ENCODE results near the gene ADGRV1. TPM values are rescaled to one million over a fixed set of nuclear protein-coding genes. Genes with fewer than 3 reads are reported as not detected.

ADGRV1 gene
- total RNA-seq, 1 experiment from 2014 or later: 64.8 TPM

GRCh38 chr5:90563108-90563507 lies 4.5 kb downstream of the ADGRV1 start:
- H3K9me3 Mint-ChIP-seq: peaks cover 24 to 32% of the 10 kb centered on the region in 2 experiments
- no peak for TF ChIP-seq CTCF (conservative IDR thresholded peaks at IDR 0.05)
- peaks cover 23% of the 10 kb centered on the region; the same call in 1 of the 2 replicates for H3K79me2 ChIP-seq (ENCODE audit: insufficient read depth, low read length)

More at GRCh38 chr5:90563108-90563507, 4.5 kb downstream of the ADGRV1 start:
- Histone ChIP-seq H3K56ac (ENCODE audit: insufficient read length, low read depth, low read length) (no peak overlapping the region), H2BK120ac (ENCODE audit: low read depth, low read length, poor library complexity, severe bottlenecking) (no peak overlapping the region), H2AK5ac (ENCODE audit: insufficient read length, low read length) (no peak overlapping the region), H3K4me1 (ENCODE audit: insufficient read depth, low read length) (peaks cover 7% of the 10 kb centered on the region; the same call in 1 of the 2 replicates), H3K23ac (ENCODE audit: insufficient read length, low read depth, low read length) (no peak overlapping the region), H3K27ac (ENCODE audit: insufficient read length, low read depth, low read length) (peak overlapping the region; percentile 72), H4K5ac (ENCODE audit: insufficient read length, low read depth, low read length) (no peak overlapping the region), H3K79me1 (ENCODE audit: insufficient read depth, low read depth, low read length, poor library complexity, severe bottlenecking) (no peaks in the 10 kb centered on the region), H2AFZ (ENCODE audit: low read length) (no peak overlapping the region), H3K18ac (ENCODE audit: insufficient read length, low read depth, low read length) (no peak overlapping the region), H3K9me3 (ENCODE audit: control insufficient read depth, low read depth, low read length) (no peaks in the 10 kb centered on the region), H3K9ac (ENCODE audit: extremely low read depth, insufficient read length, low read length) (no peak overlapping the region), H2BK20ac (ENCODE audit: low read depth, low read length, poor library complexity, severe bottlenecking) (no peak overlapping the region), H2BK5ac (ENCODE audit: insufficient read length, low read length) (no peak overlapping the region), H3K23me2 (ENCODE audit: insufficient read length, low read depth, low read length, poor library complexity, severe bottlenecking) (no peaks in the 10 kb centered on the region), H4K91ac (ENCODE audit: insufficient read length, low read depth, low read length) (no peak overlapping the region), H3T11ph (ENCODE audit: low read length) (no peak overlapping the region), H3K4me2 (ENCODE audit: insufficient read depth, insufficient read length, low read length) (peak overlapping the region; percentile 69), H3K27me3 (ENCODE audit: insufficient read depth, low read length) (no peaks in the 10 kb centered on the region), H2BK12ac (ENCODE audit: insufficient read length, low read depth, low read length) (no peak overlapping the region), H2BK15ac (ENCODE audit: low read depth, low read length) (no peak overlapping the region), H4K8ac (replicated peaks; ENCODE audit: insufficient read length, low read depth, low read length) (no peak overlapping the region), H4K20me1 (ENCODE audit: control insufficient read depth, insufficient read depth, insufficient read length) (no peaks in the 10 kb centered on the region), H3K14ac (ENCODE audit: insufficient read depth, low read length) (no peak overlapping the region), H3K4ac (ENCODE audit: low read depth, low read length) (no peak overlapping the region)
- DNase-seq: no peak
- WGBS (ENCODE audit: extremely low coverage, insufficient read length, low lambda C conversion rate): no CpG with 5 or more reads among the region's 1 CpG
- no peaks in the 10 kb centered on the region for H3K27me3 Mint-ChIP-seq (ENCODE audit: low read depth)
- H3K27ac Mint-ChIP-seq: peak overlapping the region in 2 of 3 experiments; percentile 94 to 97; a peak in 4 of 7 replicates
- peaks cover 5 to 27% (median 26%) of the 10 kb centered on the region in 3 experiments; a peak in 6 of 7 replicates for H3K36me3 Mint-ChIP-seq (ENCODE audit: insufficient read depth in 1 of 3, low read depth in 3 of 3)
- peak overlapping the region in 1 of 2 experiments; percentile 93; a peak in 2 of 5 replicates for H3K4me3 Mint-ChIP-seq
- peaks cover 56 to 61% of the 10 kb centered on the region in 2 experiments for H3K4me1 Mint-ChIP-seq

Measured in H9 (cell line).